ENCODE data around the gene C20orf144.

DNA sequence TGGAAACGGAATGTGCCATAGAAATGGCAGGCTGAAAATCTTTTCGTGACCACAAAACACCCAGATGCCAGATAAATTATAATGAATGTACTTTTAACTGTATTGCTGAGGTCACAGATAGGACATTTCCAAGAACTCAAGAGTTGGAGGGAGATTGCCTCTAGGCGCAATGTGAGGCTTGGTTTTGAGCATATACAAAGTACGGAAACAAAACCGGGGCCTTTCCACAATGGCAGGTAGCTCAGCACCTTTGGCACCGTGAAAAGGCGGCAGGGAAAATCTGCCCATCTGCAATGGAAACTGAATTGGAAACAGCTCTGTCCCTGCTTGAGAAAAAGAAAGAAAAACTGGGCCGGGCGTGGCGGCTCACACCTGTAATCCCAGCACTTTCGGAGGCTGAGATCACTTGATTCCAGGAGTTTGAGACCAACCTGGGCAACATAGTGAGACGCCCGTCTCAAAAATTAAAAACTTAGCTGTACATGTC is 10.5 kb upstream of the C20orf144 start:
- TF ChIP-seq EZH2 (IDR thresholded peaks at IDR 0.05; ENCODE audit: low read length, unreplicated experiment) (no peak), CTCF (conservative IDR thresholded peaks at IDR 0.05; ENCODE audit: low read depth, low read length) (no peak)

Measured in PC-3 (cell line).